ENCODE measurements around the gene CHCHD6.

The CHCHD6 gene

GRCh38 chr3:126939733-126940132 lies 235.7 kb downstream of the CHCHD6 start:
- DNase-seq (ENCODE audit: low read depth in 2 of 2) = no peak

- no peak for DNase-seq (ENCODE audit: low read depth in 2 of 2)
Observed at GRCh38 chr3:126941721-126942270, 237.8 kb downstream of the CHCHD6 start.

- no peak for DNase-seq (ENCODE audit: low read depth in 2 of 2)
Observed at GRCh38 chr3:126944089-126944965, 240.3 kb downstream of the CHCHD6 start.

GRCh38 chr3:126945171-126945721 lies 241.2 kb downstream of the CHCHD6 start:
- no peak for DNase-seq (ENCODE audit: low read depth in 2 of 2)

GRCh38 chr3:126945891-126946290 lies 241.9 kb downstream of the CHCHD6 start:
- no peak for DNase-seq (ENCODE audit: low read depth in 2 of 2)

- DNase-seq (ENCODE audit: low read depth in 2 of 2) = no peak
Observed at GRCh38 chr3:126946405-126946804, 242.4 kb downstream of the CHCHD6 start.

- no peak for DNase-seq (ENCODE audit: low read depth in 2 of 2)
Observed at GRCh38 chr3:126947429-126947828, 243.4 kb downstream of the CHCHD6 start.

GRCh38 chr3:126948980-126949535 lies 245.0 kb downstream of the CHCHD6 start:
- no peak for DNase-seq (ENCODE audit: low read depth in 2 of 2)

- DNase-seq (ENCODE audit: low read depth in 2 of 2) = no peak
Observed at GRCh38 chr3:126951561-126951960, 247.5 kb downstream of the CHCHD6 start.

GRCh38 chr3:126952261-126952982 lies 248.4 kb downstream of the CHCHD6 start:
- DNase-seq (ENCODE audit: low read depth in 2 of 2) = no peak

- DNase-seq (ENCODE audit: low read depth in 2 of 2) = no peak
Observed at GRCh38 chr3:126952983-126953660, 249.1 kb downstream of the CHCHD6 start.

- DNase-seq (ENCODE audit: low read depth in 2 of 2) = no peak
Observed at GRCh38 chr3:126954141-126954842, 250.3 kb downstream of the CHCHD6 start.

GRCh38 chr3:126955004-126955790 lies 251.2 kb downstream of the CHCHD6 start:
- DNase-seq (ENCODE audit: low read depth in 2 of 2) = no peak

GRCh38 chr3:126956361-126956760 lies 252.3 kb downstream of the CHCHD6 start:
- no peak for DNase-seq (ENCODE audit: low read depth in 2 of 2)

- DNase-seq (ENCODE audit: low read depth in 2 of 2) = no peak
Observed at GRCh38 chr3:126956866-126957650, 253.0 kb downstream of the CHCHD6 start.

GRCh38 chr3:126957776-126958637 lies 254.0 kb downstream of the CHCHD6 start:
- no peak for DNase-seq (ENCODE audit: low read depth in 2 of 2)

GRCh38 chr3:126958638-126959085 lies 254.6 kb downstream of the CHCHD6 start:
- no peak for DNase-seq (ENCODE audit: low read depth in 2 of 2)
